ENCODE measurements around the gene GRID2IP.

DNA sequence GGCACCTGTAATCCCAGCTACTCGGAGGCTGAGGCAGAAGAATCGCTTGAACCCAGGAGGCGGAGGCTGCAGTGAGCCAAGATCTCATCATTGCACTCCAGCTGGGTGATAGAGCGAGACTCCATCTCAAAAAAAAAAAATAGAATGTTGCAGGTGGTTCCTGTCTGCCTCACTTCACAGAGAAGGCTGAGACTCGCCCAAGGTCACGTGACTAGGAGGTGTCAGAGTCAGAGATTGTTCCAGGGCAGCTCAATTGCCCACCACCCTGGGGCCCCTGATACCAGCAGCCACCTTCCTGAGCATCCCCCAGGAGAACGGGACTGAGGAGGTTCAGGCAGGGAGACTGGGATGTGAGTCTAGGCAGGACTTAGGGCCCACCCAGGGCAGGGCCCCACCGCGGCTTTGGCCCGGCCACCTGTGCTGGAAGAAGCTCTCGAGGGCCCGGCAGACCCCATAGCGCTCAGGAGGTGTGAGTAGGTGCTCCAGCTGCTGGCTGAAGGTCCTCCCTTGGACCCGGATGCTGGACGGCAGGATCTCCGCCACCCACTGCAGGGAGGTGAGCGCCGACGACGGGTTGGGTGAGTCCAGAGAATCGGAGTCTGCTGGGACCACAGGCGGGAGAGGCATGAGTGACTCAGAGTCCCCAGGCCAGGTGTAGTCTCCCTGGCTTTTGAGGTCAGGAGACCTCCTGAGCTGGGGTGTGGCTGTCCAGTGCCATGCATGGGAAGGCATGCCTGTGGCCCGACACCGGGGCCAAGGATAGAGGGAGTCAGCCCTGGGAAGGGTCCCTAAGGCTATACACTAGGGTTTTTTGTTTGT is 30.9 kb downstream of the GRID2IP start:
- no peak for TF ChIP-seq CTCF (IDR thresholded peaks at IDR 0.05)
- TF ChIP-seq EZH2phosphoT487 (IDR thresholded peaks at IDR 0.05), result no peak
